H1 (cell line): ENCODE measurements around the gene RFNG. TPM values are rescaled to one million over a fixed set of nuclear protein-coding genes. Genes with fewer than 3 reads are reported as not detected.
"Not testable (repeated sequence)": the region's sequence is repeated elsewhere in the genome, so short reads cannot be mapped to it uniquely, and the experiment has no call there.

Experiments
- CTCF ChIA-PET: fragments of 300-600 bp; sonication (Branson Sonifier 250); formaldehyde crosslinking; loops from one replicate; lab custom pipeline; 2021; ENCODE audit not compliant: partially characterized antibody; lab: Charles Lee
- POLR2A ChIA-PET: fragments of 300-600 bp; sonication (Branson Sonifier 250); formaldehyde crosslinking; loops from one replicate; lab custom pipeline; 2021; ENCODE audit warnings: inconsistent platforms; ENCODE audit not compliant: partially characterized antibody; lab: Charles Lee
- DNase-seq, 2 experiments: peaks; one replicate each; pipeline versions ENCODE4 v3.0.0 to v3.0.0-alpha.2; 2010 to 2022; ENCODE audit warnings: low spot score in 2 of 2, low read depth in 1 of 2, mixed read lengths in 1 of 2
- FAIRE-seq: peaks from 2 replicates; lab custom pipeline; 2011; peaks lifted over from hg19 to GRCh38; lab: Jason Lieb, UNC
- H2AFZ ChIP-seq: 2 replicates; pipeline ENCODE4 v1.8.1; 2012; ENCODE audit warnings: low read length, inconsistent platforms
- H2AK5ac ChIP-seq: 2 replicates; pipeline ENCODE4 v1.6.1; 2013; ENCODE audit warnings: low read depth, low read length
- H2BK120ac ChIP-seq: replicated peaks from 2 replicates; pipeline ENCODE3; 2013; ENCODE audit warnings: low read depth, low read length, inconsistent platforms
- H2BK12ac ChIP-seq: 2 replicates; pipeline ENCODE4 v1.6.1; 2013; ENCODE audit warnings: low read depth, low read length
- H2BK15ac ChIP-seq: 2 replicates; pipeline ENCODE4 v1.6.1; 2013; ENCODE audit warnings: low read length
- H2BK20ac ChIP-seq: 2 replicates; pipeline ENCODE4 v1.6.1; 2013; ENCODE audit warnings: low read length
- H2BK5ac ChIP-seq: 2 replicates; pipeline ENCODE4 v1.6.1; 2013; ENCODE audit warnings: low read depth, low read length
- H3K14ac ChIP-seq: 2 replicates; pipeline ENCODE4 v1.6.1; 2013; ENCODE audit warnings: inconsistent platforms; ENCODE audit not compliant: insufficient read length
- H3K18ac ChIP-seq: 2 replicates; pipeline ENCODE4 v1.6.1; 2013; ENCODE audit warnings: low read length; ENCODE audit errors: extremely low read depth
- H3K23ac ChIP-seq: 2 replicates; pipeline ENCODE4 v1.6.1; 2013; ENCODE audit warnings: inconsistent platforms; ENCODE audit not compliant: insufficient read length
- H3K23me2 ChIP-seq: 2 replicates; pipeline ENCODE4 v1.6.1; 2013; ENCODE audit warnings: low read depth, low read length
- H3K27ac ChIP-seq: 2 replicates; pipeline ENCODE4 v1.6.1; 2011; ENCODE audit warnings: low read depth, low read length, inconsistent platforms
- H3K27me3 ChIP-seq, 4 experiments: replicated peaks in 1 of 4; 1 replicate in 1 of 4; 2 replicates in 3 of 4; pipeline versions ENCODE4 v1.6.1 to v1.8.1; 2011 to 2013; ENCODE audit warnings: low read length in 3 of 4, mild to moderate bottlenecking in 3 of 4, inconsistent platforms in 2 of 4, mixed read lengths in 2 of 4, moderate library complexity in 1 of 4; ENCODE audit not compliant: control insufficient read depth in 3 of 4, insufficient read depth in 3 of 4; ENCODE audit errors: extremely low read depth in 1 of 4
- H3K36me3 ChIP-seq, 4 experiments: 2 replicates each; pipeline versions ENCODE4 v1.6.1 to v1.8.1; 2011 to 2013; ENCODE audit warnings: mild to moderate bottlenecking in 4 of 4, low read length in 3 of 4, moderate library complexity in 2 of 4, control low read depth in 1 of 4, inconsistent platforms in 1 of 4; ENCODE audit not compliant: insufficient read depth in 4 of 4, control insufficient read depth in 2 of 4
- H3K4ac ChIP-seq: replicated peaks from 2 replicates; pipeline ENCODE3; 2013; ENCODE audit warnings: low read length, low read depth, mixed read lengths, inconsistent platforms; ENCODE audit not compliant: insufficient read length
- H3K4me1 ChIP-seq, 4 experiments: replicated peaks in 1 of 4; 1 replicate in 1 of 4; 2 replicates in 3 of 4; pipeline versions ENCODE4 v1.6.1 to v1.8.1; 2011 to 2013; ENCODE audit warnings: low read length in 3 of 4, inconsistent platforms in 2 of 4, mixed read lengths in 1 of 4; ENCODE audit not compliant: insufficient read depth in 4 of 4, control insufficient read depth in 3 of 4
- H3K4me2 ChIP-seq, 2 experiments: 2 replicates each; pipeline versions ENCODE4 v1.6.1 to v1.8.1; 2011 to 2013; ENCODE audit warnings: low read depth in 2 of 2, low read length in 2 of 2, control low read depth in 1 of 2, inconsistent platforms in 1 of 2, mild to moderate bottlenecking in 1 of 2; ENCODE audit not compliant: insufficient read depth in 1 of 2
- H3K4me3 ChIP-seq, 4 experiments: fragments of 200-600, 300-600 bp in 1 of 4; sonication (generic), shearing (Covaris generic), sonication (Bioruptor Twin) in 1 of 4; 2 replicates each; pipeline versions ENCODE4 v1.5.1 to v1.8.1; 2011 to 2016; ENCODE audit warnings: low read length in 4 of 4, low read depth in 3 of 4, control low read depth in 2 of 4, inconsistent platforms in 2 of 4, mild to moderate bottlenecking in 2 of 4, mixed read lengths in 1 of 4, moderate library complexity in 1 of 4; ENCODE audit not compliant: insufficient read depth in 2 of 4; ENCODE audit errors: extremely low read depth in 1 of 4
- H3K56ac ChIP-seq: replicated peaks from 2 replicates; pipeline ENCODE3; 2013; ENCODE audit warnings: low read depth, mild to moderate bottlenecking, mixed read lengths, low read length, inconsistent platforms; ENCODE audit not compliant: insufficient read length
- H3K79me1 ChIP-seq: 2 replicates; pipeline ENCODE4 v1.6.1; 2013; ENCODE audit warnings: low read depth, low read length, control low read depth
- H3K79me2 ChIP-seq, 2 experiments: 2 replicates each; pipeline versions ENCODE4 v1.6.1 to v1.8.1; 2012 to 2013; ENCODE audit warnings: low read length in 2 of 2, mild to moderate bottlenecking in 2 of 2, inconsistent platforms in 1 of 2; ENCODE audit not compliant: insufficient read depth in 2 of 2, control insufficient read depth in 1 of 2
- H3K9ac ChIP-seq, 4 experiments: replicated peaks in 1 of 4; 1 replicate in 1 of 4; 2 replicates in 3 of 4; pipeline versions ENCODE4 v1.6.1 to v1.8.1; 2011 to 2013; ENCODE audit warnings: low read depth in 3 of 4, low read length in 3 of 4, control low read depth in 2 of 4, mild to moderate bottlenecking in 2 of 4, moderate library complexity in 2 of 4, inconsistent platforms in 1 of 4; ENCODE audit errors: extremely low read depth in 1 of 4
- H3K9me3 ChIP-seq, 2 experiments: 2 replicates each; pipeline versions ENCODE4 v1.6.1 to v1.8.1; 2012 to 2013; ENCODE audit warnings: mild to moderate bottlenecking in 2 of 2, moderate library complexity in 2 of 2, control low read depth in 1 of 2, inconsistent platforms in 1 of 2, low read depth in 1 of 2, low read length in 1 of 2, mixed read lengths in 1 of 2; ENCODE audit not compliant: insufficient read depth in 2 of 2
- H4K20me1 ChIP-seq, 2 experiments: replicated peaks in 1 of 2; 2 replicates each; pipeline versions ENCODE3 to v1.8.1; 2011 to 2013; ENCODE audit warnings: inconsistent platforms in 2 of 2, low read length in 2 of 2, mild to moderate bottlenecking in 1 of 2; ENCODE audit not compliant: insufficient read depth in 2 of 2, control insufficient read depth in 1 of 2
- H4K5ac ChIP-seq: 2 replicates; pipeline ENCODE4 v1.6.1; 2013; ENCODE audit warnings: low read length, low read depth, mixed read lengths, inconsistent platforms; ENCODE audit not compliant: insufficient read length
- H4K8ac ChIP-seq: 2 replicates; pipeline ENCODE4 v1.8.0; 2013; ENCODE audit warnings: mild to moderate bottlenecking, moderate library complexity, low read length, inconsistent platforms; ENCODE audit not compliant: insufficient read depth; ENCODE audit errors: extremely low read depth
- H4K91ac ChIP-seq: replicated peaks from 2 replicates; pipeline ENCODE3; 2013; ENCODE audit warnings: low read length, mixed read lengths, inconsistent platforms; ENCODE audit not compliant: insufficient read length
- CREB1 ChIP-seq: IDR thresholded peaks from 2 replicates; pipeline ENCODE4 v1.6.1; 2012; ENCODE audit warnings: inconsistent platforms
- JUN ChIP-seq: IDR thresholded peaks from 2 replicates; pipeline ENCODE4 v1.6.1; 2011; ENCODE audit warnings: low read depth, mild to moderate bottlenecking, improper control_type of control experiment, low read length
- JUND ChIP-seq: IDR thresholded peaks from 2 replicates; pipeline ENCODE4 v1.6.1; 2011; ENCODE audit warnings: mild to moderate bottlenecking, improper control_type of control experiment, low read length
- KDM4A ChIP-seq: IDR thresholded peaks from one replicate; pipeline ENCODE4 v1.7.1; 2012; ENCODE audit warnings: low read depth, mild to moderate bottlenecking, moderate library complexity, low read length, inconsistent platforms; ENCODE audit not compliant: severe bottlenecking
- POLR2A ChIP-seq, 2 experiments: IDR thresholded peaks; 1 replicate in 1 of 2; 2 replicates in 1 of 2; pipeline ENCODE4 v1.6.1; 2011; ENCODE audit warnings: low read depth in 2 of 2, low read length in 2 of 2, mild to moderate bottlenecking in 2 of 2; ENCODE audit errors: control extremely low read depth in 1 of 2
- RAD21 ChIP-seq, 2 experiments: IDR thresholded peaks in 1 of 2; conservative IDR thresholded peaks in 1 of 2; 2 replicates each; pipeline ENCODE4 v1.6.1; 2011; ENCODE audit warnings: low read depth in 2 of 2, low read length in 2 of 2, improper control_type of control experiment in 1 of 2, inconsistent platforms in 1 of 2, mild to moderate bottlenecking in 1 of 2, moderate library complexity in 1 of 2
- TAF7 ChIP-seq: optimal IDR thresholded peaks from 2 replicates; pipeline ENCODE3; 2011; ENCODE audit warnings: low read depth, mild to moderate bottlenecking, inconsistent platforms, low read length, moderate library complexity, borderline replicate concordance
- ZNF274 ChIP-seq: IDR thresholded peaks from 2 replicates; pipeline ENCODE4 v1.7.0; 2012; ENCODE audit warnings: low read length, borderline replicate concordance; ENCODE audit errors: extremely low read depth
- WGBS, 2 experiments: shearing (Covaris generic) in 1 of 2; methylation state at CpG; one replicate each; pipeline versions ENCODE4 v1.1.6 to v1.1.7; 2013 to 2015; ENCODE audit warnings: low lambda C conversion rate in 2 of 2, mixed read lengths in 2 of 2, inconsistent platforms in 1 of 2, low coverage in 1 of 2, missing lambda C conversion rate in 1 of 2; ENCODE audit not compliant: insufficient replicate concordance in 2 of 2, insufficient coverage in 1 of 2, insufficient read length in 1 of 2; ENCODE audit errors: extremely low coverage in 1 of 2, missing lambda C conversion rate in 1 of 2; 5-methylcytosine and 5-hydroxymethylcytosine counted together
- polyA plus RNA-seq, 7 experiments: library from polyadenylated mRNA; depleted of rRNA in 3 of 7; stranded (reverse) in 5 of 7; unstranded in 2 of 7; fragments of >200 nt in 5 of 7; fragments of 200-250 nt in 2 of 7; gene quantifications; 1 replicate in 5 of 7; 2 replicates in 1 of 7; 4 replicates in 1 of 7; pipeline versions ENCODE4 v1.2.1 to v1.2.3, GENCODE V29; 2011 to 2013; ENCODE audit warnings: missing spikeins in 2 of 7, mixed read lengths in 2 of 7
- total RNA-seq: library from RNA; stranded (reverse); fragmentation: NEBNext Ultra II Directional; extraction: Animal tissue kit (Norgen Biotek cat#: 25700); gene quantifications from 2 replicates; pipeline ENCODE4 v1.2.1, GENCODE V29; 2021

Gene RFNG
- total and polyA plus RNA-seq, 2 of the 8 experiments (the other 6 are each of a cell fraction or from before 2014, with no cell fraction given) = 26.7 to 28.4 TPM

DNA sequence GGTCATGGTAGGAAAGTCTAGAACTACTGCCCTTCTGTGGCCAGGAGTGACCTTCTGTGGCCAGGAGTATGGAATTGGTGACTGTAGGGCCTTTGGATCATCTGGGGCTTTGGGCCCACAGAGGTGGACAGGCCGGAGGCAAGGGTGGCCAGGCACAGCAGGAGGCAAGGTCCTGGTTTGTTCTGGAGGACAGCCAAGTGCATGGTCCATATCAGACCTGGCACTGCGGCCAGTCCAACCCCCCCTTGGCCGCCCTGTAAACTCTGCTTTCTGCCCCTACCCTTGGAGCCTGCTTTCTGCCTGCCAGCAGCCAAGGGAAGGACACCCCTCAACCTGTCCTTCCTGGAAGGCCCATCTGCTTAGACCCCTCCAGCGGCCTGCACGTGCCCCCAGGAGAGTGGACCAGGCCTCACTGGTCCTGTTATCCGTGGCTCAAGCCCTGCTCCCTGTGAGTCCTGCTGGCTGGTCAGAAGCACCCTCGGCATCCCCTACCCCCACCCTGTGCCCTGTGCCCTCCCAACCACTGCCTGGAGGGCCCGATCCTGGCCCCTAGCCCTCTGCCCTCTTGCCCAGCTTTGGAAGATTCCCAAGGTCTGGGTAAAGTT is 11.8 kb downstream of the RFNG start (continued):
- no peak for TF ChIP-seq RAD21 (IDR thresholded peaks at IDR 0.05 in 1 of 2, conservative IDR thresholded peaks at IDR 0.05 in 1 of 2; ENCODE audit: low read depth in 2 of 2, low read length in 2 of 2)
- no peak for TF ChIP-seq JUN
- no peak for TF ChIP-seq POLR2A (IDR thresholded peaks at IDR 0.05; ENCODE audit: control extremely low read depth in 1 of 2, low read depth in 2 of 2, low read length in 2 of 2)
- no peak for TF ChIP-seq TAF7
- no peak for TF ChIP-seq ZNF274
- no peak for TF ChIP-seq KDM4A
- TF ChIP-seq CREB1 = no peak
- no peak for TF ChIP-seq JUND
- TF ChIP-seq, all 59 proteins: peak for 0

DNA sequence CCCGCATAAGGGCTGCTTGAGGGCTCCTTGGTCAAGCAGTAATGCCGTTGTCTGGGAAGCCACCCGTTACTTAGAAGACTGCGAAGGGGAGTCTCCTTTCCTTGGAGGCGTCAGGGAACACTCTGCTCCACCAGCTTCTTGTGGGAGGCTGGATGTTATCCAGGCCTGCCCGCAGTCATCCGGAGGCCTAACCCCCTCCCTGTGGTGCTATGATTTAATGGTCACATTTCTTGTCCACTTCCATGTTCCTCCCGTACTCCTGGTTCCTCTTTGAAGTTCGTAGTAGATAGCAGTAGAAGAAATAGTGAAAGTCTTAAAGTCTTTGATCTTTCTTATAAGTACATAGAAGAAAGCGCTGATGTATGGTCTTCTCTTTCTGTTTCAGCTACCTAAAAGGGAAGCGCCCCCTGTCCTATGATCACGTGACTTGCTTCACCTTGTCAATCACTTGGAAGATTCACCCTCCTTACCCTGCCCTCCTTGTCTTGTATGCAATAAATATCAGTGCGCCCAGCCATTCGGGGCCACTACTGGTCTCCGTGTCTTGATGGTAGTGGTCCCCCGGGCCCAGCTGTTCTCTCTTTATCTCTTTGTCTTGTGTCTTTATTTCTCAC is 12.7 kb downstream of the RFNG start:
- H3K18ac ChIP-seq, H2BK12ac ChIP-seq, POLR2A ChIA-PET, H4K20me1 ChIP-seq, H2BK5ac ChIP-seq, H3K23ac ChIP-seq, H2BK120ac ChIP-seq, H3K56ac ChIP-seq, H3K79me1 ChIP-seq, H3K4me3 ChIP-seq, H3K14ac ChIP-seq, H2BK20ac ChIP-seq, H3K4ac ChIP-seq, H3K36me3 ChIP-seq, H4K91ac ChIP-seq, H4K8ac ChIP-seq, FAIRE-seq, H3K9me3 ChIP-seq, H2BK15ac ChIP-seq, H3K27ac ChIP-seq, H2AFZ ChIP-seq, H3K27me3 ChIP-seq, H3K23me2 ChIP-seq, H3K79me2 ChIP-seq, H4K5ac ChIP-seq, H3K9ac ChIP-seq, DNase-seq, H2AK5ac ChIP-seq, H3K4me2 ChIP-seq: not testable (repeated sequence)
- WGBS, 2 experiments = 94% methylated on average over 16 of the region's 16 CpGs; no CpG with 5 or more reads in 1 of the 2 experiments
- CTCF ChIA-PET = interaction anchor here (0.7 to 4.1 kb wide), 5 partner anchors 9 to 115 kb away, joined by 3 to 21 read pairs (median 5); no protein-coding TSS in a partner anchor
- H3K4me1 ChIP-seq = peaks cover 3 to 20% (median 8%) of the 10 kb centered on the region in 4 experiments; a peak in 6 of 7 replicates
